ENCODE data around the gene HOXD4.

HOXD4 gene

DNA sequence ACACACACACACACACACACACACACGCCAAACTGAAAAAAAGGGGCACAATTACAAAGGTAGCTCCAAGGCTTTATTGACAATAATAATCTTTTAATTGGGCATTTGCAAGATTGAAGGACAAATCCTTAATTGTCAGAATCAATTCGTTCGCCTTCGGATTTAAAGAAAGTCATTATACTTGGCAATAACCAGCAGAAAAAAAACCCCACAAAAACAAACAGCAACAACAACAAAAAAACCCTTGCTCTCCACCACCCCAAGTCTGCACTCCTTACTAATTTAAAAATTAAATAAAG lies 23.6 kb upstream of the HOXD4 start:
- Histone ChIP-seq H3K36me3 (ENCODE audit: control insufficient read depth in 2 of 2, insufficient read depth in 1 of 2, low read length in 2 of 2) (peaks cover 0 to 24% of the 10 kb centered on the region in 2 experiments; a peak in 1 of 3 replicates), H3K27ac (ENCODE audit: extremely low read depth, low read depth, low read length) (no peak overlapping the region), H3K9me3 (ENCODE audit: control insufficient read depth, insufficient read depth, low read depth, low read length) (no peaks in the 10 kb centered on the region), H3K4me1 (ENCODE audit: control insufficient read depth, insufficient read depth, low read length) (peaks cover 5% of the 10 kb centered on the region; the same call in 1 of the 2 replicates), H3K4me3 (ENCODE audit: low read depth, low read length) (no peak overlapping the region)
- POLR2A ChIA-PET: no interaction called here
- CTCF ChIA-PET: interaction anchor here (0.5 to 3.5 kb wide), 34 partner anchors 9 to 1596 kb away, joined by 3 to 51 read pairs (median 5); partner anchors contain the start of gene HOXD11
- no peak for TF ChIP-seq ZNF558 (tag by site-specific recombination; IDR thresholded peaks at IDR 0.05)
- TF ChIP-seq, protein P1, sequence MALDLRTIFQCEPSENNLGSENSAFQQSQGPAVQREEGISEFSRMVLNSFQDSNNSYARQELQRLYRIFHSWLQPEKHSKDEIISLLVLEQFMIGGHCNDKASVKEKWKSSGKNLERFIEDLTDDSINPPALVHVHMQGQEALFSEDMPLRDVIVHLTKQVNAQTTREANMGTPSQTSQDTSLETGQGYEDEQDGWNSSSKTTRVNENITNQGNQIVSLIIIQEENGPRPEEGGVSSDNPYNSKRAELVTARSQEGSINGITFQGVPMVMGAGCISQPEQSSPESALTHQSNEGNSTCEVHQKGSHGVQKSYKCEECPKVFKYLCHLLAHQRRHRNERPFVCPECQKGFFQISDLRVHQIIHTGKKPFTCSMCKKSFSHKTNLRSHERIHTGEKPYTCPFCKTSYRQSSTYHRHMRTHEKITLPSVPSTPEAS (tag by site-specific recombination; IDR thresholded peaks at IDR 0.05): peak; percentile 62; the same call in 1 of the 2 replicates

- ChIA-PET CTCF (interaction anchor here (0.5 to 3.5 kb wide), 17 partner anchors 8 to 686 kb away, joined by 3 to 51 read pairs (median 8); no protein-coding TSS in a partner anchor), POLR2A (no interaction called here)
- Histone ChIP-seq H3K27ac (ENCODE audit: extremely low read depth, low read depth, low read length) (peak overlapping the region; percentile 98; the same call in 1 of the 2 replicates), H3K36me3 (ENCODE audit: control insufficient read depth in 2 of 2, insufficient read depth in 1 of 2, low read length in 2 of 2) (peaks cover 0 to 19% of the 10 kb centered on the region in 2 experiments; a peak in 1 of 3 replicates), H3K4me1 (ENCODE audit: control insufficient read depth, insufficient read depth, low read length) (peaks cover 5% of the 10 kb centered on the region; the same call in 1 of the 2 replicates), H3K4me3 (ENCODE audit: low read depth, low read length) (no peak overlapping the region), H3K9me3 (ENCODE audit: control insufficient read depth, insufficient read depth, low read depth, low read length) (no peaks in the 10 kb centered on the region)
- TF ChIP-seq PRDM6 (tag by site-specific recombination; IDR thresholded peaks at IDR 0.05): no peak
- no peak for TF ChIP-seq KLF17 (tag by site-specific recombination; IDR thresholded peaks at IDR 0.05)
- no peak for TF ChIP-seq ZBTB21 (tag by site-specific recombination; IDR thresholded peaks at IDR 0.05)
- no peak for TF ChIP-seq CTCF (tag by site-specific recombination; IDR thresholded peaks at IDR 0.05)
- TF ChIP-seq ZNF274 (IDR thresholded peaks at IDR 0.05; ENCODE audit: low read length): no peak
- TF ChIP-seq ZNF274 (tag by site-specific recombination; IDR thresholded peaks at IDR 0.05; ENCODE audit: borderline replicate concordance): no peak
- no peak for TF ChIP-seq ZFP41 (tag by site-specific recombination; IDR thresholded peaks at IDR 0.05; ENCODE audit: borderline replicate concordance)
- no peak for TF ChIP-seq ZNF596 (tag by site-specific recombination; IDR thresholded peaks at IDR 0.05)
- no peak for TF ChIP-seq ZNF248 (tag by site-specific recombination; IDR thresholded peaks at IDR 0.05)
- TF ChIP-seq ZBTB49 (tag by site-specific recombination; IDR thresholded peaks at IDR 0.05; ENCODE audit: low read depth): no peak
- TF ChIP-seq ZNF223 (tag by site-specific recombination; IDR thresholded peaks at IDR 0.05): no peak
- TF ChIP-seq ZNF558 (tag by site-specific recombination; IDR thresholded peaks at IDR 0.05): no peak
- no peak for TF ChIP-seq ZNF707 (tag by site-specific recombination; IDR thresholded peaks at IDR 0.05)
- no peak for TF ChIP-seq ZNF776 (tag by site-specific recombination; IDR thresholded peaks at IDR 0.05; ENCODE audit: borderline replicate concordance)
- TF ChIP-seq ZEB2 (tag by site-specific recombination; IDR thresholded peaks at IDR 0.05): no peak
- TF ChIP-seq ZBTB20 (tag by site-specific recombination; IDR thresholded peaks at IDR 0.05): no peak; the same call in 1 of the 2 replicates
- TF ChIP-seq ZNF23 (tag by site-specific recombination; IDR thresholded peaks at IDR 0.05; ENCODE audit: borderline replicate concordance): no peak
- TF ChIP-seq ZNF26 (tag by site-specific recombination; IDR thresholded peaks at IDR 0.05): no peak
- TF ChIP-seq PRDM1 (tag by site-specific recombination; IDR thresholded peaks at IDR 0.05): peak; percentile 50; the same call in 1 of the 2 replicates
Observed at GRCh38 chr2:176128172-176128981, 23.0 kb upstream of the HOXD4 start.
